Lower lobe of right lung (tissue), 2 donors: ENCODE data around the gene PARS2. TPM values are rescaled to one million over a fixed set of nuclear protein-coding genes. Genes with fewer than 3 reads are reported as not detected.

Experiments used
- ATAC-seq, 2 donors: fragments of 200-7000 bp; cut with Tn5 transposase; one replicate each; pipeline ENCODE4 v1.9.1; 2020 to 2022; ENCODE audit warnings: mild to moderate bottlenecking in 2 of 2, moderate library complexity in 2 of 2
- DNase-seq: peaks from one replicate; pipeline ENCODE4 v3.0.0-alpha.2; 2020
- H3K27ac ChIP-seq: fragments of 200-600 bp; one replicate; pipeline ENCODE4 v1.8.0; 2022
- H3K27me3 ChIP-seq: fragments of 200-600 bp; one replicate; pipeline ENCODE4 v1.8.0; 2022; ENCODE audit warnings: low read depth
- H3K36me3 ChIP-seq: fragments of 200-600 bp; one replicate; pipeline ENCODE4 v1.8.0; 2022; ENCODE audit warnings: mild to moderate bottlenecking
- H3K4me1 ChIP-seq: fragments of 200-600 bp; one replicate; pipeline ENCODE4 v1.8.0; 2022
- H3K4me3 ChIP-seq: fragments of 200-600 bp; one replicate; pipeline ENCODE4 v1.8.0; 2022; ENCODE audit warnings: mild to moderate bottlenecking
- H3K9me3 ChIP-seq: fragments of 200-600 bp; one replicate; pipeline ENCODE4 v1.8.0; 2022
- intact Hi-C: fragments of 100-400 bp; cut with DNase I; formaldehyde crosslinking; loops from one replicate; pipeline ENCODE4 v1.11.0; 2022
- total RNA-seq: library from RNA; stranded (reverse); fragmentation: NEBNext Ultra II Directional; extraction: Animal tissue kit (Norgen Biotek cat#: 25700); gene quantifications from one replicate; pipeline ENCODE4 v1.2.1, GENCODE V29; 2021
- TF ChIP-seq, protein P1 (sequence below): fragments of 200-600 bp; IDR thresholded peaks from one replicate; pipeline ENCODE4 v1.8.0; 2022; ENCODE audit warnings: antibody characterized with exemption, mild to moderate bottlenecking
- donor health status: DM: no; HTN: yes; CAD: no; lungs with severe emphysema.

PARS2 gene
- total RNA-seq, 1 donor from 2014 or later = 3.3 TPM

DNA sequence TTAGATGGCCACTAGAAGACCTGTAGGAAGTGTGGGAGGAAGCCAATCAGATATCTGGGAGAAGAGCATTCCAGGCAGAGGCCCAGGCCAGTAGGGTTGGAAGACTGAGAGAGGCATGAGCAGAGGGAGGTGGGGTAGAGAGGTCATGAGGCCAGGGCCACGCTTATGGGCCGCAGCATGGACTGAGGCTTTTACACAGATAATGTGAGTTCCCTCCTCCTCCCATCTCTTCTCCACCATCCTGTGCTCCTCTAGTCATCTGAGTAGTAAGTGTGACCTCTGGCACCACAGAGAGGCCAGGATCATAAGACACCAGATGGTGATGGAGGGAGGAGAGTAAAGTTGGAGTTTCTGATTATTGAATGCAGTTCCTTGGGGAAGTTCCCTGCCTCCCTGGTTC, 19.7 kb upstream of the PARS2 start:
- no peaks in the 10 kb centered on the region for H3K4me1 ChIP-seq
- H3K27ac ChIP-seq = no peak overlapping the region

DNA sequence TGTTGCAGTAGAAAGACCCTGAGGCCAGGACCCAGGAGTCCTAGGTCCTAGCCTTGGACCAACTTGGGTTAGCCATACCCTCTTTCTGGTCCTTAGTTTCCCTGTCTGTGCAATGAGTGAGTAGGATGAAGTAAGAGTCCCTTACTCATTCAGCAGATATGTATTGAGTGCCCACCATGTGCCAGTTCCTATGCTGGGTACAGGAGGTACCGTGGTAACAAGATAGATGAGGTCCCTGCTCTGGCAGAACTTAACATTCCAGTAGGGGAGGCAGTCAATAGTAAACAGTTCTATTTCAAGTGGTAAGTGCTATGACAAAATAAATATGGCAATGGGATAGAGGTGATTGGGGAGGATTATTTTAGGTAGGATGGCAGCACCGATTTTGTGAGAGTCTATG, 18.3 kb upstream of the PARS2 start:
- no peak overlapping the region for H3K4me3 ChIP-seq
- no peaks in the 10 kb centered on the region for H3K9me3 ChIP-seq
- no peak for DNase-seq
- intact Hi-C loops = no loop called here
- no peak overlapping the region for H3K27ac ChIP-seq
- H3K4me1 ChIP-seq = no peaks in the 10 kb centered on the region
- peaks cover 7% of the 10 kb centered on the region for H3K27me3 ChIP-seq
- TF ChIP-seq, protein P1, sequence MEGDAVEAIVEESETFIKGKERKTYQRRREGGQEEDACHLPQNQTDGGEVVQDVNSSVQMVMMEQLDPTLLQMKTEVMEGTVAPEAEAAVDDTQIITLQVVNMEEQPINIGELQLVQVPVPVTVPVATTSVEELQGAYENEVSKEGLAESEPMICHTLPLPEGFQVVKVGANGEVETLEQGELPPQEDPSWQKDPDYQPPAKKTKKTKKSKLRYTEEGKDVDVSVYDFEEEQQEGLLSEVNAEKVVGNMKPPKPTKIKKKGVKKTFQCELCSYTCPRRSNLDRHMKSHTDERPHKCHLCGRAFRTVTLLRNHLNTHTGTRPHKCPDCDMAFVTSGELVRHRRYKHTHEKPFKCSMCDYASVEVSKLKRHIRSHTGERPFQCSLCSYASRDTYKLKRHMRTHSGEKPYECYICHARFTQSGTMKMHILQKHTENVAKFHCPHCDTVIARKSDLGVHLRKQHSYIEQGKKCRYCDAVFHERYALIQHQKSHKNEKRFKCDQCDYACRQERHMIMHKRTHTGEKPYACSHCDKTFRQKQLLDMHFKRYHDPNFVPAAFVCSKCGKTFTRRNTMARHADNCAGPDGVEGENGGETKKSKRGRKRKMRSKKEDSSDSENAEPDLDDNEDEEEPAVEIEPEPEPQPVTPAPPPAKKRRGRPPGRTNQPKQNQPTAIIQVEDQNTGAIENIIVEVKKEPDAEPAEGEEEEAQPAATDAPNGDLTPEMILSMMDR = no peak
- no peaks in the 10 kb centered on the region for H3K36me3 ChIP-seq
- ATAC-seq = no peak

More for the DNA sequence above, 19.7 kb upstream of the PARS2 start:
- H3K27me3 ChIP-seq = peaks cover 7% of the 10 kb centered on the region
- intact Hi-C loops = no loop called here
- H3K4me3 ChIP-seq = no peak overlapping the region
- no peak for DNase-seq
- TF ChIP-seq, protein P1 = no peak
- no peaks in the 10 kb centered on the region for H3K9me3 ChIP-seq
- ATAC-seq = no peak
- H3K36me3 ChIP-seq = no peaks in the 10 kb centered on the region

DNA sequence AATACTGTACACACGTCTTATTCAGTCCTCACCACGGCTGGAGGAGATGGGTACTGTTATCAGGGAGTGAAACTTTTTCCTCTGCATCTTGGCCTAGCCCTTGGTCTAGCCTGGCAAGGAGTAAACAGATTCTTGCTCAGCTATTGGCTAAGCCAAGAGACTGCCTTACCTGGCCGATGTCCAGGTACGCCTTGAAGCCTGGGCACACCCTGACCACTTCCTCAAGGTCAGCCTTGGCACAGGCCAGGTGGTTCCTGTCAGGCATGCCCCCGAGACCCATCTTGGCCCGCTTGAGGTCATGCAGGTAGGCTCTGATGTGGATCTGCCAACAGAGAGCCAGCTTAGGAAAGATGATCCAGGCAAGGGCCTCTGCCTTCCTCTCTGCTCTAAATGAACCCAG, 17.8 kb upstream of the PARS2 start:
- no peak for DNase-seq
- TF ChIP-seq, protein P1 = no peak
- intact Hi-C loops = no loop called here
- H3K4me3 ChIP-seq = no peak overlapping the region
- no peaks in the 10 kb centered on the region for H3K9me3 ChIP-seq
- H3K4me1 ChIP-seq = no peaks in the 10 kb centered on the region
- no peak for ATAC-seq
- no peak overlapping the region for H3K27ac ChIP-seq
- peaks cover 11% of the 10 kb centered on the region for H3K27me3 ChIP-seq
- no peaks in the 10 kb centered on the region for H3K36me3 ChIP-seq

DNA sequence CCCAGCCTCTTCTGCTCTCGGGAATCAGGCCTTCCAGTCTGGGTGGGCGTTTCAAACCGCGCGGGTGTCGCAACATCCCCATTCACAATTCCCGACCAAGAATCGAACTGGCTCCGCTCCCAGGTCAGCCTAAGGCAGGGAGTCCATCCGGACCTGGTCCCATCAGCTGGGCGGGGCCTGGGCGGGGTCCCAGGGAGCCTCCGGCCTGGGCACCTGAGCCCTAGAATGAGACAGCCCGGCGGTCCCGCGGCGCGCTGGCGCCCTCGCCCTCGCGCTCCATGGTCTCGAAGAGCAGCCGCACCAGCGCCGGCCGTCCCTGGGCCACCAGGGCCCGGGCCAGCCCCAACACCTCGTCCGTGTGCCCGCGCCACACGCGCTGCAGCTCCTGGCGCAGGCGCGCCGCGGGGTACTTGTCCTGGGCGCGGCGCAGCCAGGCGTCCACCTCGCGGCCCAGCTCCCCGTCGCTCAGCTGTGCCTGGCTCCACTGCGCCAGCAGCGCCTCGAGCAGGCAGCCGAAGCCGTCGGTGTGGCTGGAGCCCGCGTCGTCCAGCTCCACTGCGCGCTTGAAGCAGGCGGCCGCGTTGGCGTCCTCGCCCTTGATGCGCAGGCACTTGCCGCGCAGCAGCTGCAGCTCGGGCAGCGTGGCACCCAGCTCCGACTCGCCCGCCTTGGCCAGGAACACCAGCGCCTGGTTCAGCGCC, 16.9 kb upstream of the PARS2 start:
- Histone ChIP-seq H3K9me3 (no peaks in the 10 kb centered on the region), H3K27ac (no peak overlapping the region), H3K4me1 (no peaks in the 10 kb centered on the region), H3K4me3 (no peak overlapping the region), H3K36me3 (no peaks in the 10 kb centered on the region), H3K27me3 (peaks cover 11% of the 10 kb centered on the region)
- TF ChIP-seq, protein P1 = no peak
- intact Hi-C loops = no loop called here
- peak; percentile 30 to 50 for ATAC-seq
- no peak for DNase-seq

DNA sequence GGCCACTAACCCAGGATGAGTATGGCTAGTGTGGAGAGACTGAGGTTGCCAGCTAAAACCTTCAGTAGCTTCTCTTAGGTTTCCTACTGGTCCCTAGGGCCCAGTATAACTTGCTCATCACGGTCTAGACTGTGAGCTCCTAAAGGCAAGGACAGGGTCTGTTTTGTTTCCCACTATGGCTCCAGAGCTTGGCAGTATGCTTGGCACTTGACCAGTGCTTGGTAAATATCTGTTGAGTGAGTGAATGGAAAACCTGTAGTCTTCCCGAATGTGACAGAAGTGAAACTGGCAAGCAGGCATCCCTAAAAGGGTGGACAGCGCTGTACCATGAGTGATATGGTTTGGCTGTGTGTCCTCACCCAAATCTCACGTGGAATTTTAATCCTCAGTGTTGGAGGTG, 13.1 kb upstream of the PARS2 start:
- ATAC-seq (no peak), DNase-seq (no peak)
- Histone ChIP-seq H3K4me1 (no peaks in the 10 kb centered on the region), H3K27ac (no peak overlapping the region), H3K27me3 (peaks cover 13% of the 10 kb centered on the region), H3K36me3 (no peaks in the 10 kb centered on the region), H3K9me3 (no peaks in the 10 kb centered on the region), H3K4me3 (no peak overlapping the region)
- TF ChIP-seq, protein P1 = no peak
- intact Hi-C loops = no loop called here
